ENCODE results near the gene ZEB2. TPM values are rescaled to one million over a fixed set of nuclear protein-coding genes. Genes with fewer than 3 reads are reported as not detected.
A peak's percentile ranks its signal among the peaks of the same experiment; 100 is the strongest.

Gene ZEB2
- total RNA-seq, result 100 to 1,000 TPM in 1 of 5 donors, 10 to 100 TPM in 3, 1 to 10 TPM in 1; 8.9 to 106 (median 23.7) TPM
- total RNA-seq (2013), result 55.6 TPM
- total RNA-seq, result 9.5 to 130 (median 44.4) reads per million in 29 experiments

DNA sequence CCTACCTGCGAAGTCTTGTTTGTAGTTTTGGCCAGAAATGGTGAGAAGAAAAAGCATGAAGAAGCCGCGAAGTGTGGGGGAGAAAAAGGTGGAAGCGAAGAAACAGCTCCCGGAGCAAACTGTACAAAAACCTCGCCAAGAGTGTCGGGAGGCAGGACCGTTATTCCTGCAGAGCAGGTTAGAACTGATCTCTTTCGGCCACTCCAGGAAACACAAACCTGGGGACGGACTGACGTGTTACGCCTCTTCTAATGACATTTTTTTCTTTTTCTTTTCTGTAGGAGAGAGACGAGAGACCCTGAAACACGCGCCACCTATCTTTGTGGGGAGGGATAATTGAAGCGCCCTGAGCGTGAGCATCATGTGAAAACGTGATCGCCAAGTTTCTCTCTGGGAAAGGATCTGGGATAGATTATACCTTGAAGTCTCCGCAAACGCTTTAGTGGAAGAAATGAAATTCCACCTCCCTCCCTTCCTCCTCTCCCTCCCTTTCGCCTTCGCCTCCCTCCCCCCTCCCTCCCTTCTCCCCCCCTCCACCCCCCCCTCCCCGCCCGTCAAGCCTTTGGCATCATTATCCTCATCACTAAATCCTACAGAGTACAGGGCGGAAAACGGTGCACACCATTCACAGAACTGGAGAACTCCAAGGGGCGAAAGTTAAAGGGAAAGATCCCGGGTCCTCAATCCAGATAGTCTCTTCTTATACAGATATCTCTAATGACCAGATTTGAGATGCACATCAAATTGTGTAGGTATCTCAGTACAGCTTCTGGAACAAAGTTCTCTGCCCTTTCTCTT is at the start of gene ZEB2:
ZEB2 (minus strand) TSS at position 186 of the 798 bp plus-strand sequence. CDS start 2,769 bp downstream, outside the sequence.
- peak within 1 kb of the TSS in 1 of 3 donors; percentile 4 for H3K4me3 Mint-ChIP-seq
- POLR2A ChIA-PET, result interaction anchor here in 1 of 2 donors (1.0 to 1.3 kb wide), 2 partner anchors 10 to 11 kb away, joined by 4 to 5 read pairs; no protein-coding TSS in a partner anchor
- peaks cover 5% of the 10 kb centered on the region for H3K36me3 Mint-ChIP-seq
- peaks cover 48 to 51% of the 10 kb centered on the region in 2 donors for H3K27me3 Mint-ChIP-seq
- 1% methylated on average over 8 of the region's 29 CpGs for WGBS (ENCODE audit: insufficient coverage)
- peak within 1 kb of the TSS; percentile 57 to 75 for H3K4me3 ChIP-seq (ENCODE audit: control insufficient read depth in 1 of 2, extremely low read depth in 1 of 2, low read length in 1 of 2)
- H3K36me3 ChIP-seq (ENCODE audit: control insufficient read depth in 2 of 2, extremely low read depth in 1 of 2, insufficient read depth in 1 of 2, low read length in 1 of 2), result no peaks in the 10 kb centered on the region
- peak in 16 of 35 experiments; percentile 14 to 74 (median 42) for DNase-seq
- H3K4me1 ChIP-seq (ENCODE audit: control insufficient read depth in 1 of 2, extremely low read depth in 1 of 2, insufficient read depth in 2 of 2, low read length in 2 of 2), result peaks cover 22 to 47% of the 10 kb centered on the region in 2 experiments
- peak within 1 kb of the TSS; percentile 87 for H3K27ac ChIP-seq (ENCODE audit: low read length)
- H3K9me3 ChIP-seq, result no peaks in the 10 kb centered on the region
- peak in 1 of 4 experiments; percentile 30 for ATAC-seq (replicated peaks in 1 of 4)
- CTCF ChIA-PET, result no interaction called here
- peaks cover 2 to 48% of the 10 kb centered on the region in 2 experiments for H3K27me3 ChIP-seq (replicated peaks in 1 of 2; ENCODE audit: control insufficient read depth in 2 of 2, extremely low read depth in 1 of 2, insufficient read depth in 2 of 2, low read length in 1 of 2)
- no peaks in the 10 kb centered on the region for H3K9me3 Mint-ChIP-seq
- H3K27ac Mint-ChIP-seq, result no peak within 1 kb of the TSS
- peaks cover 31 to 44% (median 35%) of the 10 kb centered on the region in 3 donors for H3K4me1 Mint-ChIP-seq

DNA sequence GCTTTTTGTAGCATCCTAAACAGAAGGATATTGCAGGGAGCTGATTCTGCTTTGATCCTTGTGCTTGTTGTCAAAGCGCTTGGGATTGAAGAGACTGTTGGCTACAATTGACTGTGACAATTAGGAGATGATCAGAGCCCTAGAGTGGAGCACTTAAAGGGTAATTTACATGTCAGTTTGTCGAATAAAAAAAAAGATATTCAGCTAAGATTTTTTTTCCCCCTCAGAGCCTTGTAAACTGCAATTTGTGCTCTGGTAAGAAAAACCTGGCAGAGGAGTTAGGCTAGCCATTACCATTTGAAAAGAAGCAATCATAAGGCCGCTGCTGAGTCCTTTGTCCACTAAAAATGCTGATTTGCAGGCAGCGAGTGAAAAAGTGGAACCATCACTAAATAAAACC is 47.8 kb upstream of the ZEB2 start:
- Mint-ChIP-seq H3K27me3 (peaks cover 4 to 7% of the 10 kb centered on the region in 2 donors), H3K9me3 (no peaks in the 10 kb centered on the region), H3K4me1 (peaks cover 0 to 2% (median 0%) of the 10 kb centered on the region in 3 donors), H3K4me3 (no peak overlapping the region), H3K36me3 (no peaks in the 10 kb centered on the region), H3K27ac (no peak overlapping the region)
- ATAC-seq (replicated peaks in 1 of 4), result no peak
- Histone ChIP-seq H3K9me3 (no peaks in the 10 kb centered on the region), H3K27ac (ENCODE audit: low read length) (no peak overlapping the region), H3K4me3 (ENCODE audit: control insufficient read depth in 1 of 2, extremely low read depth in 1 of 2, low read length in 1 of 2) (no peak overlapping the region), H3K27me3 (replicated peaks in 1 of 2; ENCODE audit: control insufficient read depth in 2 of 2, extremely low read depth in 1 of 2, insufficient read depth in 2 of 2, low read length in 1 of 2) (no peaks in the 10 kb centered on the region), H3K4me1 (ENCODE audit: control insufficient read depth in 1 of 2, extremely low read depth in 1 of 2, insufficient read depth in 2 of 2, low read length in 2 of 2) (no peaks in the 10 kb centered on the region), H3K36me3 (ENCODE audit: control insufficient read depth in 2 of 2, extremely low read depth in 1 of 2, insufficient read depth in 1 of 2, low read length in 1 of 2) (no peaks in the 10 kb centered on the region)
- 100% methylated on average over 1 of the region's 4 CpGs for WGBS (ENCODE audit: insufficient coverage)
- ChIA-PET CTCF (no interaction called here), POLR2A (no interaction called here)
- DNase-seq, result no peak

- Histone ChIP-seq H3K27me3 (replicated peaks in 1 of 2; ENCODE audit: control insufficient read depth in 2 of 2, extremely low read depth in 1 of 2, insufficient read depth in 2 of 2, low read length in 1 of 2) (no peaks in the 10 kb centered on the region), H3K4me3 (ENCODE audit: control insufficient read depth in 1 of 2, extremely low read depth in 1 of 2, low read length in 1 of 2) (no peak overlapping the region), H3K36me3 (ENCODE audit: control insufficient read depth in 2 of 2, extremely low read depth in 1 of 2, insufficient read depth in 1 of 2, low read length in 1 of 2) (no peaks in the 10 kb centered on the region), H3K27ac (ENCODE audit: low read length) (no peak overlapping the region), H3K4me1 (ENCODE audit: control insufficient read depth in 1 of 2, extremely low read depth in 1 of 2, insufficient read depth in 2 of 2, low read length in 2 of 2) (no peaks in the 10 kb centered on the region), H3K9me3 (no peaks in the 10 kb centered on the region)
- Mint-ChIP-seq H3K4me3 (no peak overlapping the region), H3K4me1 (peaks cover 0 to 2% (median 0%) of the 10 kb centered on the region in 3 donors), H3K9me3 (no peaks in the 10 kb centered on the region), H3K27me3 (peaks cover 4 to 7% of the 10 kb centered on the region in 2 donors), H3K36me3 (no peaks in the 10 kb centered on the region), H3K27ac (no peak overlapping the region)
- WGBS (ENCODE audit: insufficient coverage), result no CpG with 5 or more reads among the region's 2 CpGs
- ChIA-PET POLR2A (interaction anchor here in 1 of 2 donors (0.6 kb wide), 1 partner anchor 48 kb away, joined by 3 read pairs; no protein-coding TSS in a partner anchor), CTCF (no interaction called here)
- DNase-seq (no peak), ATAC-seq (replicated peaks in 1 of 4) (no peak)
Observed at GRCh38 chr2:144566448-144566847, 46.5 kb upstream of the ZEB2 start.

- no peaks in the 10 kb centered on the region for H3K9me3 Mint-ChIP-seq
- peaks cover 2% of the 10 kb centered on the region in 2 donors for H3K27me3 Mint-ChIP-seq
- no peaks in the 10 kb centered on the region for H3K4me1 ChIP-seq (ENCODE audit: control insufficient read depth in 1 of 2, extremely low read depth in 1 of 2, insufficient read depth in 2 of 2, low read length in 2 of 2)
- no peaks in the 10 kb centered on the region for H3K9me3 ChIP-seq
- H3K27ac ChIP-seq (ENCODE audit: low read length), result no peak overlapping the region
- no peaks in the 10 kb centered on the region for H3K4me1 Mint-ChIP-seq
- no peaks in the 10 kb centered on the region for H3K36me3 ChIP-seq (ENCODE audit: control insufficient read depth in 2 of 2, extremely low read depth in 1 of 2, insufficient read depth in 1 of 2, low read length in 1 of 2)
- ChIA-PET CTCF (no interaction called here), POLR2A (no interaction called here)
- ATAC-seq (replicated peaks in 1 of 4) (no peak), DNase-seq (no peak)
- H3K27me3 ChIP-seq (replicated peaks in 1 of 2; ENCODE audit: control insufficient read depth in 2 of 2, extremely low read depth in 1 of 2, insufficient read depth in 2 of 2, low read length in 1 of 2), result no peaks in the 10 kb centered on the region
- no peak overlapping the region for H3K4me3 Mint-ChIP-seq
- H3K27ac Mint-ChIP-seq, result no peak overlapping the region
- H3K36me3 Mint-ChIP-seq, result no peaks in the 10 kb centered on the region
- no CpG with 5 or more reads among the region's 1 CpG for WGBS (ENCODE audit: insufficient coverage)
- no peak overlapping the region for H3K4me3 ChIP-seq (ENCODE audit: control insufficient read depth in 1 of 2, extremely low read depth in 1 of 2, low read length in 1 of 2)
Observed at GRCh38 chr2:144560251-144560650, 40.3 kb upstream of the ZEB2 start.

- H3K4me3 ChIP-seq (ENCODE audit: control insufficient read depth in 1 of 2, extremely low read depth in 1 of 2, low read length in 1 of 2), result no peak overlapping the region
- Mint-ChIP-seq H3K27me3 (peaks cover 0 to 2% of the 10 kb centered on the region in 2 donors), H3K4me1 (no peaks in the 10 kb centered on the region), H3K27ac (no peak overlapping the region), H3K9me3 (no peaks in the 10 kb centered on the region), H3K36me3 (no peaks in the 10 kb centered on the region), H3K4me3 (no peak overlapping the region)
- H3K27ac ChIP-seq (ENCODE audit: low read length), result no peak overlapping the region
- H3K9me3 ChIP-seq, result no peaks in the 10 kb centered on the region
- no peak for ATAC-seq (replicated peaks in 1 of 4)
- WGBS (ENCODE audit: insufficient coverage), result no CpG with 5 or more reads among the region's 3 CpGs
- no peaks in the 10 kb centered on the region for H3K27me3 ChIP-seq (replicated peaks in 1 of 2; ENCODE audit: control insufficient read depth in 2 of 2, extremely low read depth in 1 of 2, insufficient read depth in 2 of 2, low read length in 1 of 2)
- ChIA-PET POLR2A (interaction anchor here in 1 of 2 donors (0.5 kb wide), 1 partner anchor 99 kb away, joined by 3 read pairs; no protein-coding TSS in a partner anchor), CTCF (interaction anchor here in 1 of 2 donors (0.6 kb wide), 1 partner anchor 93 kb away, joined by 3 read pairs; no protein-coding TSS in a partner anchor)
- no peaks in the 10 kb centered on the region for H3K36me3 ChIP-seq (ENCODE audit: control insufficient read depth in 2 of 2, extremely low read depth in 1 of 2, insufficient read depth in 1 of 2, low read length in 1 of 2)
- DNase-seq, result no peak
- no peaks in the 10 kb centered on the region for H3K4me1 ChIP-seq (ENCODE audit: control insufficient read depth in 1 of 2, extremely low read depth in 1 of 2, insufficient read depth in 2 of 2, low read length in 2 of 2)
Observed at GRCh38 chr2:144559681-144560080, 39.8 kb upstream of the ZEB2 start.

DNA sequence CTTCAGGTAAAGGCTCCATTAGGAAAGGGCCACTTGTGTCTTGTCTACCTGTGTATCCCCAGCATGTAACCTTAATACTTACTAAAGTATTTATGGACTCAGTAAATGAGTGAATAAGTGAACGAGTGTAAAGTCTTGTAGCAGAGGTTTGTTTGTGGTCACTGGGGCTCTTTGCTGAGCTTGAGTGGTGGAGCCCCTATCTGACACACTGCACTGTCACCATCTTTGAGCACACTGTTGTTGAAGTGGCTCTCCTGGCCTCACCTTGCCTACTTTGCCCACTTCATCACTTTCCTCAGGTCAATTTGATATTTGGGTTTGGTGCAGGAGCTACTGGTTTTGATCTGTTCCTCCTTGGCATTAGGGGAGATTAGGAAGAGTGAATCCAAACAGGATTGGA is 39.3 kb upstream of the ZEB2 start:
- Mint-ChIP-seq H3K4me1 (no peaks in the 10 kb centered on the region), H3K36me3 (no peaks in the 10 kb centered on the region), H3K27ac (no peak overlapping the region), H3K9me3 (no peaks in the 10 kb centered on the region), H3K27me3 (no peaks in the 10 kb centered on the region), H3K4me3 (no peak overlapping the region)
- no CpG with 5 or more reads among the region's 1 CpG for WGBS (ENCODE audit: insufficient coverage)
- Histone ChIP-seq H3K27me3 (replicated peaks in 1 of 2; ENCODE audit: control insufficient read depth in 2 of 2, extremely low read depth in 1 of 2, insufficient read depth in 2 of 2, low read length in 1 of 2) (no peaks in the 10 kb centered on the region), H3K4me1 (ENCODE audit: control insufficient read depth in 1 of 2, extremely low read depth in 1 of 2, insufficient read depth in 2 of 2, low read length in 2 of 2) (no peaks in the 10 kb centered on the region), H3K4me3 (ENCODE audit: control insufficient read depth in 1 of 2, extremely low read depth in 1 of 2, low read length in 1 of 2) (no peak overlapping the region), H3K27ac (ENCODE audit: low read length) (no peak overlapping the region), H3K36me3 (ENCODE audit: control insufficient read depth in 2 of 2, extremely low read depth in 1 of 2, insufficient read depth in 1 of 2, low read length in 1 of 2) (no peaks in the 10 kb centered on the region), H3K9me3 (no peaks in the 10 kb centered on the region)
- no peak for DNase-seq
- ChIA-PET CTCF (interaction anchor here in 1 of 2 donors (0.6 kb wide), 1 partner anchor 94 kb away, joined by 3 read pairs; no protein-coding TSS in a partner anchor), POLR2A (interaction anchor here in 1 of 2 donors (0.5 kb wide), 1 partner anchor 99 kb away, joined by 3 read pairs; no protein-coding TSS in a partner anchor)
- ATAC-seq (replicated peaks in 1 of 4), result no peak

Measured in T-cell (primary cell).